ENCODE data around the gene SPOUT1.
"Not testable (repeated sequence)": the region's sequence is repeated elsewhere in the genome, so short reads cannot be mapped to it uniquely, and the experiment has no call there.

GRCh38 chr9:128854454-128854853 lies 24.9 kb upstream of the SPOUT1 start:
- TF ChIP-seq CTCF (conservative IDR thresholded peaks at IDR 0.05); ZFX (IDR thresholded peaks at IDR 0.05): not testable (repeated sequence)
